ENCODE measurements around the gene GAREM1.

GRCh38 chr18:32258558-32259204, 212.0 kb downstream of the GAREM1 start:
- TF ChIP-seq, protein P1, sequence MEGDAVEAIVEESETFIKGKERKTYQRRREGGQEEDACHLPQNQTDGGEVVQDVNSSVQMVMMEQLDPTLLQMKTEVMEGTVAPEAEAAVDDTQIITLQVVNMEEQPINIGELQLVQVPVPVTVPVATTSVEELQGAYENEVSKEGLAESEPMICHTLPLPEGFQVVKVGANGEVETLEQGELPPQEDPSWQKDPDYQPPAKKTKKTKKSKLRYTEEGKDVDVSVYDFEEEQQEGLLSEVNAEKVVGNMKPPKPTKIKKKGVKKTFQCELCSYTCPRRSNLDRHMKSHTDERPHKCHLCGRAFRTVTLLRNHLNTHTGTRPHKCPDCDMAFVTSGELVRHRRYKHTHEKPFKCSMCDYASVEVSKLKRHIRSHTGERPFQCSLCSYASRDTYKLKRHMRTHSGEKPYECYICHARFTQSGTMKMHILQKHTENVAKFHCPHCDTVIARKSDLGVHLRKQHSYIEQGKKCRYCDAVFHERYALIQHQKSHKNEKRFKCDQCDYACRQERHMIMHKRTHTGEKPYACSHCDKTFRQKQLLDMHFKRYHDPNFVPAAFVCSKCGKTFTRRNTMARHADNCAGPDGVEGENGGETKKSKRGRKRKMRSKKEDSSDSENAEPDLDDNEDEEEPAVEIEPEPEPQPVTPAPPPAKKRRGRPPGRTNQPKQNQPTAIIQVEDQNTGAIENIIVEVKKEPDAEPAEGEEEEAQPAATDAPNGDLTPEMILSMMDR (IDR thresholded peaks at IDR 0.05; ENCODE audit: insufficient read depth, low read depth, low read length) = no peak
- TF ChIP-seq EZH2 (IDR thresholded peaks at IDR 0.05; ENCODE audit: insufficient read depth, low read length) = no peak

All from astrocyte (in vitro differentiated cells and primary cell).